ENCODE measurements around the gene CDADC1.

GRCh38 chr13:49220036-49220855 lies 27.5 kb upstream of the CDADC1 start, which contains the start of gene MLNR:
- TF ChIP-seq CTCF (IDR thresholded peaks at IDR 0.05) (peak in 3 of 12 donors; percentile 5 to 28 (median 11)), POLR2A (IDR thresholded peaks at IDR 0.05) (no peak)
